ACC112 (cell line): ENCODE measurements around the gene FYB2.
A peak's percentile ranks its signal among the peaks of the same experiment; 100 is the strongest.

ENCODE experiments used
- H2AFZ ChIP-seq: fragments of 200-600 bp; sonication (generic); one replicate; pipeline ENCODE4 v1.6.0; 2017; ENCODE audit warnings: antibody characterized with exemption, low read length; ENCODE audit not compliant: unreplicated experiment
- H3K27ac ChIP-seq: fragments of 200-600 bp; sonication (generic); 2 replicates; pipeline ENCODE4 v1.5.1; 2014; ENCODE audit warnings: low read depth, mild to moderate bottlenecking, antibody characterized with exemption, low read length, moderate library complexity
- H3K27me3 ChIP-seq: fragments of 200-600 bp; sonication (generic); 2 replicates; pipeline ENCODE4 v1.6.1; 2014; ENCODE audit warnings: mild to moderate bottlenecking, antibody characterized with exemption, low read length, moderate library complexity, mixed read lengths; ENCODE audit not compliant: insufficient read depth
- H3K36me3 ChIP-seq: fragments of 200-600 bp; sonication (generic); 2 replicates; pipeline ENCODE4 v1.6.1; 2016; ENCODE audit warnings: mild to moderate bottlenecking, antibody characterized with exemption, low read length, moderate library complexity, mixed read lengths; ENCODE audit not compliant: insufficient read depth
- H3K4me1 ChIP-seq: fragments of 200-600 bp; sonication (generic); one replicate; pipeline ENCODE4 v1.6.1; 2016; ENCODE audit warnings: low read length, mixed read lengths; ENCODE audit not compliant: insufficient read depth, unreplicated experiment, control insufficient read depth
- H3K4me3 ChIP-seq: fragments of 200-600 bp; sonication (generic); 2 replicates; pipeline ENCODE4 v1.5.1; 2014; ENCODE audit warnings: mild to moderate bottlenecking, low read depth, low read length
- H3K79me2 ChIP-seq: fragments of 200-600 bp; sonication (generic); one replicate; pipeline ENCODE4 v1.6.0; 2016; ENCODE audit warnings: low read length; ENCODE audit not compliant: control insufficient read depth, unreplicated experiment, insufficient read depth

FYB2 gene

DNA sequence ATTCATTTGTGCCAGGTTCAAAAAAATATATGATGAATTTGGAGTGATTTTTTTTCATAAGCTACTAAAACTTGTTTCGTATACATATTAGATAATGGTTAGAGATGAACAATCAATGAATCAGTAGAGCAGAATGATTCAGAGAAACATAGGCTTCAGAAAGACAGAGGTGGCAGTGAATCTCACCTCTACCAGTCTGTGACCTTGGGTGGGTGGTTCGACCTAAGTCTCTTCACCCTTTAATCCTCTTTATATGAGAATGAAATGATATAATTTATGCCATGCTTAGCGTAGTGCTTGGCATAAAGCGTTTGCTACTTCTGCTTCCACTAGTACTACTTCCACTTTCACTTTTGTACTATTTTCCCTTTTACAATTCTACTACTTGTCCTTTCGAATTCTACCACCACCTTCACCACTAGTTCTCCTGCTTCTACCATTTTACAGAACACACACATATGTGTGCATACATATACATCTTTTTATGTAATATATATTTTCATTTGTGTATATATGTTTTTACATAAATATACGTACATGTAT, 45.1 kb downstream of the FYB2 start:
- Histone ChIP-seq H3K27ac (no peak overlapping the region), H2AFZ (peak overlapping the region; percentile 96), H3K4me3 (peak overlapping the region; percentile 61; the same call in 1 of the 2 replicates), H3K79me2 (no peaks in the 10 kb centered on the region), H3K36me3 (no peaks in the 10 kb centered on the region), H3K4me1 (peaks cover 7% of the 10 kb centered on the region), H3K27me3 (no peaks in the 10 kb centered on the region)

DNA sequence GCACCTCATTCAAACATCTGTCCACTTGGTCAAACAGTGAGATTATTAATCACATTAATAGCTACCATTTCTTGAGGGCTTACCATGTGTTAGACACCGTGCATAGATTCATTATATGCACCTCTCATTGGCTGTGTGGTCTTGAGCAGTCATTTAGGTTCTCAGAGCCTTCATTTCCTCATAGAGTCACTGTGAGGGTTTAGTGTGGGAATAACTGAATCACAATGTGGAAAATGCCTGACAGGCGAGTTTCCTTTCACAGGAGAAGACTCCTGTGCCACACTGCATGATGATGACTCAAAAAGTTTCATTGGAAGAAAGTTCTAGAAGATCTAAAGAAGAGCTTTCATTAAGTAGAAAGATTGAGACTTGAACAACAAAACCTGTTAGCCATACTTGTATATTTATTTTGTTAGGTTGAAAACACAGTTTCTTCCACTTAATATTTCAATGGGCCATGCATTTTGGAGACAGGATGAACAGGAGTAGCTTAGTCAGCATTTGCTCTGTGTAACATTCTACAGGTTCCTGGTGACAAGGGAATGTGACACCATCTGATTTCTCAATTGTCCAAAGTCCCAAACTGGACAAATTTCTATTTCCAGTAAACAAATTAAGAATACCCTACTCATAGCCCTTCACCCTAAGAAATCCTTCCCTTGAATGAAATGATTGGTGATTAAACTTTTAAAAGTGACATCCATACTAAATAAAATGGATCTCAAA, 45.7 kb downstream of the FYB2 start:
- H3K4me3 ChIP-seq: peak overlapping the region; percentile 61; the same call in 1 of the 2 replicates
- H3K27ac ChIP-seq: no peak overlapping the region
- no peaks in the 10 kb centered on the region for H3K79me2 ChIP-seq
- peaks cover 7% of the 10 kb centered on the region for H3K4me1 ChIP-seq
- peak overlapping the region; percentile 96 for H2AFZ ChIP-seq
- H3K36me3 ChIP-seq: no peaks in the 10 kb centered on the region
- no peaks in the 10 kb centered on the region for H3K27me3 ChIP-seq

DNA sequence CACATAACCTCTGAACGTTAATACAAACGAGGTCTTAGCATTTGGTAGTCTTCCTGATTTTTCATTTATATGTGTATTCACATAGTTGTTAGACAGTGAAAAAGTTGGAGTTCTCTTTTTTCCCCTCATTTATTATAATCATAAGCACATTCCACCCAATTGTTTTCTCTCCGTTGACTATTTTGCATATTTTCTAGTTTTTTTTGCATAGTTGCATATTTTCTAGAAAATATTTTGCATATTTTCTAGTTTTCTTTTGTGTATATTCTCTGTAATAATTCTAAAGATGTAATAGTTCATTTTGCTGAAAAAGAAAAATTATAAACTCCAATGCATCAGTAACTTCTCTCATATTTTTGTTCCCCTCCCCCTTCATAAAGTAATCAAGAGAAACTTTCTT, 47.5 kb downstream of the FYB2 start:
- H3K27me3 ChIP-seq: no peaks in the 10 kb centered on the region
- no peak overlapping the region for H3K4me3 ChIP-seq
- no peak overlapping the region for H3K27ac ChIP-seq
- H2AFZ ChIP-seq: no peak overlapping the region
- peaks cover 7% of the 10 kb centered on the region for H3K4me1 ChIP-seq
- H3K79me2 ChIP-seq: no peaks in the 10 kb centered on the region
- H3K36me3 ChIP-seq: no peaks in the 10 kb centered on the region

DNA sequence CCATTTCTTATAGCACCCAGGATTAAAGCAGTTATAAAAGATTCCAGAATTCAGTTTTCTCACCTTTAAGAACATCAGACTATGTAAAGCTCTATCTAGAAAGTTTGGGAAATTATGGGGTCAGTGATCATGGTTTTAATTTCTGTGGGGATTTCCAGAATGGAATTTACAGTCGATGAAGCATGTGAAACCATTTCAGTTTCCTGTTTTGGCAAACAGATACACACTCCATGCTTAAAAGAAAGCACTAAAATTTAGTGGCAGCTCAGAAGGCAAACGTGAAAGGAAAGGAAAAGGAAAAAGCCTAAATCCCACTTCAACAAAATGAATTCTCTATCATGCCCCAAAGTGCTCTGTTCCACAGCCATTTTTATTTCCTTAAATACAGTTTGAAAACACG, 60.4 kb downstream of the FYB2 start:
- Histone ChIP-seq H3K27me3 (peaks cover 10% of the 10 kb centered on the region), H3K4me3 (no peak overlapping the region), H3K4me1 (no peaks in the 10 kb centered on the region), H2AFZ (no peak overlapping the region), H3K27ac (no peak overlapping the region), H3K36me3 (no peaks in the 10 kb centered on the region), H3K79me2 (no peaks in the 10 kb centered on the region)

DNA sequence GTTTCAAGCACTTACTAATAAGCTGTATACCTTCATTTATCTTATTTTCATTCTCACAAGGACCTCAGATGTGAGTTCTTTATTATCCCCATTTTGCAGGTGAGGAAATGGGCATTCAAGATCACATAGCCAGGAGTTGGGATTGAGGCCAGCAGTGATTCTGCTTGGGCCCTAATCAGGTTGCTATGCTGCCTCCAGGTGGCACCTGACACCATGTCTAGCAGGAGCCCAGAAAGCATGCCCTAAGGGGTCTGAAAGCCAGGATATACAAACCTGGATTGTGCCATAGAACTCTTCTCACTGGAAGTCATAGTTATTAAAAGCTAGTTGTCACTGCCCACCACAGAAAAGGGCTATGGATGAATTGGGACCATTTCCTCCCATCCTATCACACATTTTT, 61.1 kb downstream of the FYB2 start:
- Histone ChIP-seq H3K27ac (no peak overlapping the region), H3K79me2 (no peaks in the 10 kb centered on the region), H3K4me3 (no peak overlapping the region), H2AFZ (no peak overlapping the region), H3K36me3 (no peaks in the 10 kb centered on the region), H3K27me3 (peaks cover 16% of the 10 kb centered on the region), H3K4me1 (no peaks in the 10 kb centered on the region)

DNA sequence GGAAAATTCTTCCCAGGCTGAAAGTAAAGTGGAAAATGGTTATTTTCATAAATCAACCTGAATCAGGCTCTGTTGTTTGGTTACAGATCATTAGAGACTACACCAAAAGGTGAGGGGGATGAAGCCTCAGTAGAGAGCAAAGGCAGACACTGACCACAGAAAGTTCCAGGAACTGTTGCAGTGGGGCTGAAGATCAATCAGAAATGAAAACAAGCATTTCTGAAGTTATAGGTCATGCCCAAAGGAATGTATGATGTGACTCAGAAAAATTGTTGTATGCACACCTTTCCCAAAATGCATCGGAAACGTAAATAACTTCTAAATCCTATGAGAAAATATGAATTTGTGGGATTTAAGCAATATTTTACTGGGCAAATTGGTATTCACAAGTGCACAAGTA, 63.3 kb downstream of the FYB2 start:
- Histone ChIP-seq H3K4me3 (no peak overlapping the region), H3K4me1 (no peaks in the 10 kb centered on the region), H3K27ac (no peak overlapping the region), H2AFZ (no peak overlapping the region), H3K27me3 (peaks cover 36% of the 10 kb centered on the region), H3K79me2 (no peaks in the 10 kb centered on the region), H3K36me3 (no peaks in the 10 kb centered on the region)

DNA sequence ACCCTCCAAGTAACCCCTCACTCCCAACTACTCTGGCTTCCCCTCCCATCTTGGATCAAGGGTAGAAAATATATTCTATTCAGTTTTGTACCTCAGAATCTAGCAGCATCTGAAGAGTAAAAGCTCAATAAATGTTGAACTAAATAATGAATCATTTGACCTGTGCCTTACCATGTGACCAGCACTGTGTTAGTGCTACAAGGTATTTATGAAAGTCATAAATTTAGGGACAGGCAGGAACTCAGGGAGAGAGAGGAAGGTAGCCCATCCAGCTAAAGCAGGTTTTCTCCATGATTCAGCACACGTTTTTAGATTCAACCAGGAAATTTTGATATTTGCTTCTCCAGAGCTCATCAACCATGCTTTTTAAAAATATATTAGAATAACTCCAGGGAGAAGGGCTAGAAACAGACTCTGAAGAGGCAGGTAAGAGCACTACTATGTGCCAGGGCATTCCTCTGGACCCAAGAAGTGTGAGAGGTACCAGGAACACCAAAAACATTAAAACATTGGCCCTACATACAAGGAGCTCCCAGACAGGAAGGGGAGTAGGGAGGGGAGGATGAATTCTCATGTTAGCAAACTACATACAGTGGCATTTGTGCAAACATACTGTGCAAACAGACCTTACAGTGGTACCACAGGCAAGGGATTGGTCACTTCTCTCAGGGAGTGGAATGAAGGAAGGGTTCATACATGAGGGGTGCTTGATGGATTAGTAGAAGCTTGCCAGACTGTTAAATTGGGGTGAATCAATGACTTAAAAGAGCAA, 64.3 kb downstream of the FYB2 start:
- H3K27me3 ChIP-seq: peaks cover 37% of the 10 kb centered on the region
- no peak overlapping the region for H2AFZ ChIP-seq
- no peak overlapping the region for H3K27ac ChIP-seq
- no peaks in the 10 kb centered on the region for H3K4me1 ChIP-seq
- no peaks in the 10 kb centered on the region for H3K79me2 ChIP-seq
- no peak overlapping the region for H3K4me3 ChIP-seq
- H3K36me3 ChIP-seq: no peaks in the 10 kb centered on the region

DNA sequence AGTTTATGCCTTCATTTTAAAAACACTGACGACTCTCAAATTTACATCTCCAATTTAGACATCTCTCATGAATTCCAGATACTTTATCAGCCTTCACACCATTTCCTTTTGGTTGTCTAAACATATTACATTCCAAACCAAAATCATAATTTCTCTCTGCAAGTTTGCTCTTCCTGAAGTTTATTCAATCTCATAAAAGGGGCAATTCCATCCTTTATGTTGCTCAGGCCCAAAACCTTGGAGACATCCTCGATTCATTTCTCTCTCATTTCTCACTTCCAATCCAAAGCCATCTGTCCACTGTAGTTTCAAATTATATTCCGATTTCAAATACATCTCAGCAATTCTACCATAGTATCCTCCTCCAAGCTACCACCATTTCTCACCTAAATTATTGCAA, 74.0 kb downstream of the FYB2 start:
- no peak overlapping the region for H3K4me3 ChIP-seq
- H2AFZ ChIP-seq: no peak overlapping the region
- peaks cover 19% of the 10 kb centered on the region for H3K27me3 ChIP-seq

DNA sequence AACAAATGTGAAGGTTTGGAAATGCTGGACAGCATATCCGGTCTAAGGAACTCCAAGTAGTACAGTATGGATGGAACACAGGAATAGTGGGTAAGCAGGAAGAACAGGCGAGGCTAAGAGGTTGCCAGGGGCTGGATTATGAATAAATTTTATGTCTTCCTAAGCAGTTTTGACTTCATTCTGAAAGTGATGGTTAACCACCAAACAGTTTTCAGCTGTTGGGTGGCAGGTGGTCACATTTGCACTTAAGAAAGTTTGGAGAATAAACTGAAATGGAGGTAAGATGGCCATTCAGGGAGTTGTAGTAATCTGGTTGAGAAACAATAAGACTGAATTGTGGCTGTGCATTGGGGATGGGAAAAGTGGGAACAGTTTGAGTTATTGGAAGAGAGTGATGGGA, 90.2 kb downstream of the FYB2 start:
- Histone ChIP-seq H3K36me3 (no peaks in the 10 kb centered on the region), H3K4me1 (no peaks in the 10 kb centered on the region), H3K27ac (no peak overlapping the region), H3K79me2 (no peaks in the 10 kb centered on the region), H2AFZ (no peak overlapping the region), H3K4me3 (no peak overlapping the region), H3K27me3 (peaks cover 40% of the 10 kb centered on the region)

More for the DNA sequence above, 74.0 kb downstream of the FYB2 start:
- H3K4me1 ChIP-seq: no peaks in the 10 kb centered on the region
- no peaks in the 10 kb centered on the region for H3K36me3 ChIP-seq
- no peak overlapping the region for H3K27ac ChIP-seq
- H3K79me2 ChIP-seq: no peaks in the 10 kb centered on the region

DNA sequence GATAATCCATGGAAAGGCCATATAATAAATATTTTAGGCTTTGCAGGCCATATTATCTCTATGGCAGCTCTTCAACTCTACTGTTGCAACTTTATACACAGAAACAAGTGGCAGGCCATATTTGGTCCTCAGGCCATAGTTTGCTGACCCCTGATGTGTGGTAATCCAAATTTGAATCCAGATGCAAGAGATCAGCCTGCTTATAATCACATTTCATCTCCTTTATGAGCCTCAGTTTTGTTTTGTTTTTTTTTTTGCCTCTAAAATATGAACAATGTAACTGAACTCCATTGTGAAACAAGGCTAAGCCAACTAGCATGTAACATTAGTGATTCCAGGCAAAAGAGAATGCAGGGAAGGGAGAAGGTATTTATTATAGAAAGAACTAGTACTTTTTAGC, 92.5 kb downstream of the FYB2 start:
- no peaks in the 10 kb centered on the region for H3K4me1 ChIP-seq
- no peak overlapping the region for H3K27ac ChIP-seq
- H3K79me2 ChIP-seq: no peaks in the 10 kb centered on the region
- no peaks in the 10 kb centered on the region for H3K36me3 ChIP-seq
- H3K4me3 ChIP-seq: no peak overlapping the region
- no peak overlapping the region for H2AFZ ChIP-seq
- peaks cover 28% of the 10 kb centered on the region for H3K27me3 ChIP-seq

DNA sequence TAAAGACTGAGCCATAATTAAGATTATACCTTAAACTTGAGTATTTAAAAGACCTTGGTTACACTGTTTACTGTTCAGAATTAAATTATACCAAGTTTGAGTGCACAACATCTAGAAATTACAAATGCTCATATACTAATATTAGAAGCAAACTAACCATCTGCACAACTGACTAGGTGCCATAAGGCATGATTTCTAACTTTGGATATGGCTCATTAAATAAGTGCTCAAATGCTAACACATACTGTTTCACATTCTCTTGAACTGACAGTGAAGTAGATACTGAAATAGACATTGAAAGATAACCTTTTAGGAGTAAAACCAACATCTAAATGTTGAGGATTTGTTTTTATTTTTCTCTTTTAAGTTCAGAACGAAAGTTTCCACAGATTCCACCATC, 100.0 kb downstream of the FYB2 start:
- Histone ChIP-seq H3K4me1 (peaks cover 5% of the 10 kb centered on the region), H3K27ac (no peak overlapping the region), H3K27me3 (no peaks in the 10 kb centered on the region), H3K36me3 (no peaks in the 10 kb centered on the region), H3K4me3 (no peak overlapping the region), H3K79me2 (no peaks in the 10 kb centered on the region), H2AFZ (no peak overlapping the region)
